ENCODE results near the gene TNRC6A. TPM values are rescaled to one million over a fixed set of nuclear protein-coding genes. Genes with fewer than 3 reads are reported as not detected.
"Not testable (repeated sequence)": the region's sequence is repeated elsewhere in the genome, so short reads cannot be mapped to it uniquely, and the experiment has no call there.

The TNRC6A gene
- total RNA-seq, 2 donors from 2014 or later, result 37.4 to 39.7 TPM

- Mint-ChIP-seq H3K27ac (peak overlapping the region; percentile 3), H3K27me3 (ENCODE audit: low read depth) (no peaks in the 10 kb centered on the region), H3K4me1 (ENCODE audit: low read depth) (peaks cover 66% of the 10 kb centered on the region), H3K4me3 (peak overlapping the region; percentile 98 to 99), H3K9me3 (no peaks in the 10 kb centered on the region), H3K36me3 (ENCODE audit: insufficient read depth in 2 of 2) (peaks cover 12 to 24% of the 10 kb centered on the region in 2 donors)
- ATAC-seq (replicated peaks in 1 of 2) (no peak), DNase-seq (no peak)
These were observed 2.4 kb downstream of the TNRC6A start for GRCh38 chr16:24731722-24732419.

- no peaks in the 10 kb centered on the region for H3K27me3 Mint-ChIP-seq (ENCODE audit: low read depth)
- H3K4me1 Mint-ChIP-seq (ENCODE audit: low read depth), result peaks cover 80% of the 10 kb centered on the region
These were observed 4.9 kb downstream of the TNRC6A start for GRCh38 chr16:24734382-24734781.

GRCh38 chr16:24736758-24737157 lies 7.3 kb downstream of the TNRC6A start:
- H3K27me3 Mint-ChIP-seq (ENCODE audit: low read depth), result no peaks in the 10 kb centered on the region
- DNase-seq (no peak), ATAC-seq (replicated peaks in 1 of 2) (no peak)
- no peak overlapping the region for H3K27ac Mint-ChIP-seq
- peaks cover 92% of the 10 kb centered on the region for H3K4me1 Mint-ChIP-seq (ENCODE audit: low read depth)
- H3K9me3 Mint-ChIP-seq, result no peaks in the 10 kb centered on the region
- H3K4me3 Mint-ChIP-seq, result peak overlapping the region in 1 of 2 donors; percentile 36
- peaks cover 12 to 27% of the 10 kb centered on the region in 2 donors for H3K36me3 Mint-ChIP-seq (ENCODE audit: insufficient read depth in 2 of 2)

More at GRCh38 chr16:24734382-24734781, 4.9 kb downstream of the TNRC6A start:
- ATAC-seq (replicated peaks in 1 of 2), result no peak
- Mint-ChIP-seq H3K9me3 (no peaks in the 10 kb centered on the region), H3K36me3 (ENCODE audit: insufficient read depth in 2 of 2) (peaks cover 12 to 27% of the 10 kb centered on the region in 2 donors), H3K27ac (peak overlapping the region; percentile 39), H3K4me3 (peak overlapping the region in 1 of 2 donors; percentile 12)
- DNase-seq, result no peak

- Mint-ChIP-seq H3K4me3 (peak overlapping the region in 1 of 2 donors; percentile 6), H3K4me1 (ENCODE audit: low read depth) (peaks cover 92% of the 10 kb centered on the region)
These were observed 8.0 kb downstream of the TNRC6A start for GRCh38 chr16:24737391-24737871.

GRCh38 chr16:24737916-24738594 lies 8.6 kb downstream of the TNRC6A start:
- Mint-ChIP-seq H3K27ac (peak overlapping the region; percentile 21), H3K4me1 (ENCODE audit: low read depth) (peaks cover 89% of the 10 kb centered on the region)

More at GRCh38 chr16:24737391-24737871, 8.0 kb downstream of the TNRC6A start:
- no peak overlapping the region for H3K27ac Mint-ChIP-seq
- no peaks in the 10 kb centered on the region for H3K9me3 Mint-ChIP-seq
- peaks cover 14 to 25% of the 10 kb centered on the region in 2 donors for H3K36me3 Mint-ChIP-seq (ENCODE audit: insufficient read depth in 2 of 2)
- DNase-seq (no peak), ATAC-seq (replicated peaks in 1 of 2) (no peak)
- H3K27me3 Mint-ChIP-seq (ENCODE audit: low read depth), result no peaks in the 10 kb centered on the region

DNA sequence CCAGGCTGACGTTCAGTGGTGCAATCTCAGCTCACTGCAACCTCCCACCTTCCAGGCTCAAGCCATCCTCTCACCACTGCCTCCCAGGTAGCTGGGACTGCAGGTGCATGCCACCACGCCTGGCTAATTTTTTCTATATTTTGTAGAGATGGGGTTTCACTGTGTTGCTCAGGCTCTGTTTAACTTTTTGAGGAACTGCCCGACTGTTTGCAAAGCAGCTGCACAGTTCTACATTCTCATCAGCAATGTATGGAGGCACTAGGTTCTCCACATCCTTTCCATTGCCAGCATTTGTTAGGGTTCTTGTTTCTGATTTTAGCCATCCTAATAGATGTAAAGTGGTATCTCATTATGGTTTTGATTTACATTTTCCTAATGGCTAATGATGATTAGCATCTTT lies 9.4 kb downstream of the TNRC6A start:
- ATAC-seq (replicated peaks in 1 of 2) (no peak), DNase-seq (no peak)
- no peaks in the 10 kb centered on the region for H3K9me3 Mint-ChIP-seq
- no peak overlapping the region for H3K4me3 Mint-ChIP-seq
- peaks cover 7 to 17% of the 10 kb centered on the region in 2 donors for H3K36me3 Mint-ChIP-seq (ENCODE audit: insufficient read depth in 2 of 2)
- H3K27ac Mint-ChIP-seq, result no peak overlapping the region
- H3K4me1 Mint-ChIP-seq (ENCODE audit: low read depth), result peaks cover 88% of the 10 kb centered on the region
- H3K27me3 Mint-ChIP-seq (ENCODE audit: low read depth), result no peaks in the 10 kb centered on the region

More at GRCh38 chr16:24737916-24738594, 8.6 kb downstream of the TNRC6A start:
- Mint-ChIP-seq H3K4me3 (peak overlapping the region in 1 of 2 donors; percentile 29), H3K27me3 (ENCODE audit: low read depth) (no peaks in the 10 kb centered on the region), H3K9me3 (no peaks in the 10 kb centered on the region), H3K36me3 (ENCODE audit: insufficient read depth in 2 of 2) (peaks cover 12 to 25% of the 10 kb centered on the region in 2 donors)
- DNase-seq (no peak), ATAC-seq (replicated peaks in 1 of 2) (no peak)

DNA sequence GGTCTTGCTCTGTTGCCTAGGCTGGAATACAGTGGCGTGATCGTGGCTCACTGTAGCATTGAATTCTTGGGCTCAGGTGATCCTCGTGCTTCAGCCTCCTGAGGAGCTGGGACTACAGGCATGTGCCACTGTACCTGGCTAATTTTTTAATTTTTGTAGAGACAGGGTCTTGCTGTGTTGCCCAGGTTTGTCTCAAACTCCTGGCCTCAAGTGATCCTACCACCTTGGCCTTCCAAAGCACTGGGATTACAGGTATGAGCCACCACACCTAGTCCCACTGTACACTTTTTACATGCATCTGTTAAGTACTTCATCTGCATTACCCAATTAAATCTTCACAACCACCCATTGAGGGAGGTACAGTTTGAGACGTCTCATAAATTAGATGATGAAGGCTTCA lies 12.4 kb downstream of the TNRC6A start:
- H3K27ac Mint-ChIP-seq, result no peak overlapping the region
- ATAC-seq (replicated peaks in 1 of 2), result no peak
- no peaks in the 10 kb centered on the region for H3K9me3 Mint-ChIP-seq
- H3K36me3 Mint-ChIP-seq (ENCODE audit: insufficient read depth in 2 of 2), result peaks cover 8 to 17% of the 10 kb centered on the region in 2 donors
- no peak for DNase-seq
- no peak overlapping the region for H3K4me3 Mint-ChIP-seq
- peaks cover 92% of the 10 kb centered on the region for H3K4me1 Mint-ChIP-seq (ENCODE audit: low read depth)
- no peaks in the 10 kb centered on the region for H3K27me3 Mint-ChIP-seq (ENCODE audit: low read depth)

- H3K4me1 Mint-ChIP-seq (ENCODE audit: low read depth), result peaks cover 92% of the 10 kb centered on the region
- H3K36me3 Mint-ChIP-seq (ENCODE audit: insufficient read depth in 2 of 2), result peaks cover 8 to 17% of the 10 kb centered on the region in 2 donors
These were observed 13.2 kb downstream of the TNRC6A start for GRCh38 chr16:24742610-24743009.

DNA sequence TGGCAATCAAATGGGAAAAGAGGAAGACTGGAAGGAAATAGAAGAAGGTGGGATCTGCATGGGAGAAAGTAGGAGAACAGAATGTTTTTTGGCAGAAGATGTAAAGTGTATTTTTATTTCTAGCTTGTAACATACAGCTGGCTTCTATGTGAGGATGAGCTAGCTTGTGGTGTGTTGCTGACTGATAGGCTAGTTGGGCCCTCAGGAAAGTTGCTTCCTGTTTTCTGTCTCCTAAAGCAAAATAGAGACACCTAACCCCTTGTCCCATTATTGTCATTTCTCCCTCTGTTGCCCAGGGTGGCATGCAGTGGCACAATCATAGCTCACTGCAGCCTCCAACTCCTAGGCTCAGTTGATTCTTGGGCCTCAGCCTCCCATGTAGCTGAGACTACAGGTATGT lies 15.9 kb downstream of the TNRC6A start:
- peaks cover 88% of the 10 kb centered on the region for H3K4me1 Mint-ChIP-seq (ENCODE audit: low read depth)
- no peaks in the 10 kb centered on the region for H3K27me3 Mint-ChIP-seq (ENCODE audit: low read depth)
- H3K36me3 Mint-ChIP-seq (ENCODE audit: insufficient read depth in 2 of 2), result peaks cover 8 to 14% of the 10 kb centered on the region in 2 donors
- H3K4me3 Mint-ChIP-seq, result peak overlapping the region in 1 of 2 donors; percentile 0
- no peak for ATAC-seq (replicated peaks in 1 of 2)
- peak overlapping the region; percentile 1 for H3K27ac Mint-ChIP-seq
- no peaks in the 10 kb centered on the region for H3K9me3 Mint-ChIP-seq
- DNase-seq, result no peak

More at GRCh38 chr16:24742610-24743009, 13.2 kb downstream of the TNRC6A start:
- not testable (repeated sequence) for DNase-seq; H3K27ac Mint-ChIP-seq; H3K27me3 Mint-ChIP-seq (ENCODE audit: low read depth); ATAC-seq (replicated peaks in 1 of 2); H3K9me3 Mint-ChIP-seq; H3K4me3 Mint-ChIP-seq

DNA sequence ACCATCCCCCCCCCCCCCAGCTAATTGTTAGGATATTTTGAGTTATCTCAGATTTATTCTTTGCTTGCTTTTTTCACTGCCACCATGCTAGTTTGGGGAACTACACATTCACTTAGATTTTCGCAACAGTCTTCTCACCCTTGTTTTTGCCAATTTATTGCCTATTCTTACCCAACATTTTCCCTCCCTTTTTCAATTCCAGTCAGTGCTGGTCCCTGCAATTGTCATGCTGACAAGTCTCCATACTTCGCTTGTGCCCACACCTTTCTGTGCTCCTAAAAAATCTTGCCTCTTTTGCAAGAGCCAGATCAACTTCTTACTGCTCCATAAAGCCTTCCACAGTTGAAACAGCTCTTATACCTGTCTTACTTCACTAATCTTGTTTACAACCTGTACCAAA lies 16.3 kb downstream of the TNRC6A start:
- Mint-ChIP-seq H3K9me3 (no peaks in the 10 kb centered on the region), H3K27ac (no peak overlapping the region), H3K4me1 (ENCODE audit: low read depth) (peaks cover 84% of the 10 kb centered on the region), H3K27me3 (ENCODE audit: low read depth) (no peaks in the 10 kb centered on the region), H3K36me3 (ENCODE audit: insufficient read depth in 2 of 2) (peaks cover 6 to 12% of the 10 kb centered on the region in 2 donors), H3K4me3 (no peak overlapping the region)
- ATAC-seq (replicated peaks in 1 of 2) (no peak), DNase-seq (no peak)

DNA sequence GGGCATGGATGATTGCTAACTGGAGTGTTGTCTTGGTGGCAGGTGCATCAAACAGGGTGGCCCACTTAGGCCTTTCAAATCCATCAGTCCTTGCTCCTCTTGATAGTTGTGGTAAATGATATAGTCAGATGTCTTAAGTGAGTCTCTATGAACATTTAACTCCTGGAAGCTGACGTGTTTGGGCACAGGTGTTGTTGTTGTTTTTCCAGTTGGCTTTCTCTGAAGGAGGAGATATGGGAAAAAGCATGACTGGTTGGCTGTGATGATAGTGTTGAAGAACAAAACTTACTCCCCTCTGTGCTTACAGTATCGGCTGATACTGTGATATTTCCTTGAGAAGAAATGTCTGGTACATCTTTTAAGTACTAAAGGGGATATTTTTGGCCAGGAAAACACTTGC lies 18.0 kb downstream of the TNRC6A start:
- peak overlapping the region in 1 of 2 donors; percentile 25 for H3K4me3 Mint-ChIP-seq
- H3K27me3 Mint-ChIP-seq (ENCODE audit: low read depth), result no peaks in the 10 kb centered on the region
- H3K9me3 Mint-ChIP-seq, result no peaks in the 10 kb centered on the region
- peaks cover 3 to 5% of the 10 kb centered on the region in 2 donors for H3K36me3 Mint-ChIP-seq (ENCODE audit: insufficient read depth in 2 of 2)
- no peak for DNase-seq
- peaks cover 78% of the 10 kb centered on the region for H3K4me1 Mint-ChIP-seq (ENCODE audit: low read depth)
- no peak for ATAC-seq (replicated peaks in 1 of 2)
- H3K27ac Mint-ChIP-seq, result peak overlapping the region; percentile 13

GRCh38 chr16:24748242-24748641 lies 18.8 kb downstream of the TNRC6A start:
- Mint-ChIP-seq H3K9me3 (no peaks in the 10 kb centered on the region), H3K36me3 (ENCODE audit: insufficient read depth in 2 of 2) (peaks cover 3 to 5% of the 10 kb centered on the region in 2 donors), H3K4me3 (peak overlapping the region in 1 of 2 donors; percentile 3), H3K27me3 (ENCODE audit: low read depth) (no peaks in the 10 kb centered on the region), H3K27ac (no peak overlapping the region), H3K4me1 (ENCODE audit: low read depth) (peaks cover 82% of the 10 kb centered on the region)
- ATAC-seq (replicated peaks in 1 of 2) (peak; percentile 87 to 90), DNase-seq (peak; percentile 9 to 33)

GRCh38 chr16:24749310-24749709 lies 19.9 kb downstream of the TNRC6A start:
- no peak for DNase-seq
- no peak for ATAC-seq (replicated peaks in 1 of 2)
- Mint-ChIP-seq H3K9me3 (no peaks in the 10 kb centered on the region), H3K27me3 (ENCODE audit: low read depth) (no peaks in the 10 kb centered on the region), H3K4me1 (ENCODE audit: low read depth) (peaks cover 79% of the 10 kb centered on the region), H3K36me3 (ENCODE audit: insufficient read depth in 2 of 2) (peaks cover 3 to 5% of the 10 kb centered on the region in 2 donors), H3K27ac (peak overlapping the region; percentile 24), H3K4me3 (peak overlapping the region in 1 of 2 donors; percentile 15)

Measured in activated T-cell treated with anti-CD3 and anti-CD28 coated beads, Interleukin-2, amount 50 U/mL, for 72 hours (primary cell).